Measurements from ENCODE around the gene CTNNA2.
"Not testable (repeated sequence)": the region's sequence is repeated elsewhere in the genome, so short reads cannot be mapped to it uniquely, and the experiment has no call there.

The CTNNA2 gene

DNA sequence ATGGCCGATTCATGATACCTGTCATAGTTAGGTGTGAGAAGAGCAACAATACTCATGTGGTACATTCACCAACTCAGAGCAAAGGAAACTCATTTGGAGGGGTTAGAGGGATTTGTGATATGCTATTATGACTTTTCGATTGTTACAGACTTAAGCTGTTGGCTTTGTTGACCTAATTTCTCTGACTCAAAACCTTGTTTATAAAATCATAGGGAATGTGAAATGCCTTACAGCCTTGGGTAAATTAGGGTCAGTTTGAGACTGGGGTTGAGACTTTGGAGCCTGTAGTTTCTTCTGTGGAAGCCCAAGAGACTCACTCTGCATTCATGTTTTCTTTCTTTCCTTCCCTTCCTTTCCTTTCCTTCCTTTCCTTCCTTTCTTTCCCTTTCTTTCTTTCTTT lies 529.8 kb downstream of the CTNNA2 start:
- DNase-seq, result no peak

DNA sequence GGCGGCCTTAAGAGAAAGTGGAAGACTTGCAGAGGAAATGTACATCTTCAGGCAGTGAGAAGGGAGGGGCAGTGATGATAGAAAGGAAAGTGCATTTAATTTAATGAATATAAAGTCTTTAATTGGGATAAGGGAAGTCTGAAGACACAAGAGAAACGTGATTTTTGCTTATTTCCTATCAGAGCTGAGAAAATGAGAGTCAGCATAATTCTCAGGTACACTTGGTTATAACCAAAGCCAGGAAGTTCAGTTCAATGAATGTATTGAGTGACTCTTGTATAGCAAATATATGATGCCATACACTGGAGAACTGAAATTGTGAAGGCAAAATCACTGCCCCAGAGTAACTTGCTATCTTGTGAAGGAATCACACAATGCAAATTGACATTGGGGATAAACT lies 535.4 kb downstream of the CTNNA2 start:
- DNase-seq, result no peak

DNA sequence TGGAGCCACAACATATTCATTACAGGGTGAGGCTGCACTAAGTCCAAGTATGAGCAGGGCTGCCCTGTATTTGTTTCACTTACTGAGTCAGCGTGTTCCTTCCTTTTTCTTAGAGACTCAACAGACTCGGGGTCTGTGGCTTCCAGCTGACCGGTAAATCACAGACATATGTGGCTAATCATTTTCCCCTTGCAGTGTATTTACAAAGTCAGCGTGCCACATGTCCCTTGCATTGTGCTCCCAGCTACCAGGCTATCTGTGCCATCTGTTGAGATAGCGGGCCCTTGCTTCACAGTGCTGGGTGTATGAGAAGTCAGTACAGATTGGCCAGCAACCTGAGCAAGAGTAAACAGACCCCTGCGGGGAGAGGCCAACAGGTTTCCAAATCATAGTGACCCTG lies 537.4 kb downstream of the CTNNA2 start:
- no peak for DNase-seq

DNA sequence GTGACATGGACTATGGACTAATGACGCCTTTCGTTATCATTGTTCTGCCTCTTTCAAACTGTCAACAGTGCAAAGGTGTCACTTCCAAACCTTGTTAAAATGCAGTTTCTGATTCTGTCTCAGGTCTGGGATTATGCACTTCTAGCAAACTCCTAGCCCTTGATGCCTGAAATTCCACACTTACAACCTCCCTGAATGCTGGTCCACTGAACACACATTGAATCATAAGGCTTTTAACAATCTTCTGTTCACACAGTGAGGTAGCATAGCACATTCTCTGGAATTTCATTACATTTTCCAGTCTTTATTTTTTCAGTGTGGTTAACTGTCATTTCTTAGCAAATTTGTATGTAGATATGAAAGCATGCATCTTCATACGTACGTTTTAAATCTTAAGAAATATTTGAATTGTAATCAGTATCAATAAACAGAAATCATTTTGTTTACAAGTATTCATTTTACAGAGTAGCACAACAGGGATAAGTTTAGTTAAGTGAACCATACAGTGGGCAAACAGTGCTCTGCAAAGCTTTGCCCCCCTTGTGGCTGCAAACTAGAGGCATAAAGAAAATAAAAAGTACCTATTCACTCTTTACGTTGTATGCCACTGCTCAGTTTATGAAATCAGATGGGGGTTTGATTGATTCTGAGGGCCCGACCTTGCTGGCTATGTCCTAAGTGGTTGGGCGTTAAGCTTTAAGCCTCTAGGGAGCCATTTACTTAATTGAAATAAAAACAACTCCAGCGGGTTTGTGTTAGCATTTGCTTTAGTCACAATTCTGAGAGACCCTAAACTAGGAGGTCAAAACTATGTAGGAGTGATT lies 540.9 kb downstream of the CTNNA2 start:
- no peak for DNase-seq

DNA sequence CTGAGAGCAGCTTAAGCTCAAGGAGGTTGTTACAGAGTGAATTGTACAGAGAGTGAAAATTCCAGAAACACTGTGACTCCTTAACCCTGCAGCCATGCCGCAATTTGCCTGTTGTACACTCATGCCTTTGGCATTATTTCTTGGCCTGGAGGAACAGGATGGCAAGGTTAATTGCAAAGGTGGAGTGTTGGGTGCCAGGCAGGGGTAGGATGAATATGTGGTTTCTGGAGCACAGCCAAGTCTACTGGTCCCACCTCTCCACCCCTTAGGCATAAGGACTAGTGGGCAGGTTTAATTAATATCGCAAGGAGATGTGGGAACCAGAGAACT lies 541.5 kb downstream of the CTNNA2 start:
- no peak for DNase-seq

DNA sequence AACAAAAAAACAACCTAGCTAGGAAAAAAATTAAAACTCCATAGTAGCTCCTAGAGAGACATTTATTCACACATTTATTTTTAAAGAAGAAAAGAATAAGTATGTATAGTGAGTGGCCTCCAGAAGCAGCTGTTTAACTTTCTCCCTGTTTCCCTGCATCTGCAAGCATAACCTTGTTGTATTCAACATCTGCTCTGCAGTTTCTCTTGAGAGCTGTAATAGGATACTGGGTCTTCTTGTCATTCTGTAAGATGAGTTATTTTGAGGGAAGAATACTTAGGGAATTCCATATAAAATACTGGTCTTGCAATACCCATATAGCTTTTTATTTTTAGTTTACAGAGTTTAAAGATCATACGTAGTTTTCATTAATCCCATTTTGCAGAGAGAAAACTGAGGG lies 545.1 kb downstream of the CTNNA2 start:
- no peak for DNase-seq

DNA sequence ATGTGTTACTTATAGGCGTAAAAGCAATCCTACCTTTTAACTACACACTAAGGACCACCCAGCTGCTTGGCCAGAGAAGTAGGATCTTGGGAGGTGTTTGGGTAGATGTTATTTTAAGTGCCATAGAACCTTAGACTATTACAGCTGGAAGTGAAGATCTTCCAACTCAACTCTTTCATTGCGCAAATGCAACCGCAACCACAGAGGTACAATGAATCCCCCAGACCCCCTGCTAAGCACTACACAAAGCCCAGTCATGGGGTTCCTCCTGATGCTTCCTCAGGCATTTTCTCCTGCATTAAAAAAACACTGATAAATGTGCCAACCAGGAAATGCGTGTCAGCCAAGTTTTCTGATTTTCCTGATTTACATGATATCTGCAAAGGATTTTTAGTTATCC lies 545.7 kb downstream of the CTNNA2 start:
- no peak for DNase-seq

DNA sequence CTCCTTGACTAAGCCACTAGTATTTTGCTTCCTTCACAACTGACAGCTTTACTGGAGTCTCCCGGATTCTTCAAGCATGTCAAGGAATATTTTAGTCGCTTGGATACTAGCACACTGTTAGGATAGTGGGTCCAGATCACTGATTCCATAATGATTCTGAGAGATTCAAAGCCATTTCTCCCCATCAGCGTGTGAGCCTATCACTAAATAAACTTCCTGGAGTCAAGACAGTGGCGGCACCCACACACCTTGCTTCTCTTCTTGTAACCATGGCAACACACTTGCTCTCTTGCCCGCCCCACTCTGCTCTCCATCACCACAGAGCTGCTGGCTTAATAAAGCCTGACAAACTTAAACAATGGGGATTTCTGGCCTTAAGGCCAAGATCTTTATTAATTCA lies 546.6 kb downstream of the CTNNA2 start:
- DNase-seq, result no peak

DNA sequence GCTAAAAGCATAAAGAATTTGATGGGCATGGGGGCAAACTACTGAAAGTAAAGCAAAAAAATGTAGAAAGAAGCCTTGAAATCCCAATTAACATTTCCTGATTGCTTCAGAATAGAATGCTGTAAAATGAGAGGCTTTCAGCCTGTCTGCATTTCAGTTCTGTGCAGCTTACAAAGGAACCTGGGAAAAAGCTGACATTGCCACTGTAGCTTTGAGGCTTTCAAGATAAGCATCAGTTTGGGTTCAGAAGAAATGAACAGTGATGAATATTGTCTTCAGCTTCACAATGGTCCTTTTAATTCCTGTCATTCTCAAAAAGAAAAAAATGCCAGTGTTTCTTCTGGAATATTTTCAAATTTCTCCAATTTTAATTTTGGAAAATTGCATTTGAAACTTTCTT lies 549.0 kb downstream of the CTNNA2 start:
- no peak for DNase-seq

DNA sequence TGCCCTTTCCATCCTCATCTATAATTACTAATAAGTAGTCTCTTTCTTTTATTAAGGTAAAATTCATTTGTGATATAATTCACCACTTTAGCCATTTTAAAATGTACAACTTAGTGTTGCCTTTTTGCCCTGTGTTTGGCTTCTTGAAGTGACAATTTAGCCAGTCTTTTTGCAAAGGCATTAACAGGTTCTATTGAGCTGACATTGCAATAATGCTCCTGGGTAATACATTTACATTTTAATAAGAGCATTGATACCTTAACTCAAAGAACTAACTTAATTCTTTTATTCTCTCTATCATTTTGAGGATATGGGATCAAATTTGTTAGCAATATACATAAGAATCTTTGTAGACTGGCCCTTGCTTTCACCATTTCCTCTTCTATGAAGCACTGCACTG lies 549.4 kb downstream of the CTNNA2 start:
- DNase-seq, result no peak

DNA sequence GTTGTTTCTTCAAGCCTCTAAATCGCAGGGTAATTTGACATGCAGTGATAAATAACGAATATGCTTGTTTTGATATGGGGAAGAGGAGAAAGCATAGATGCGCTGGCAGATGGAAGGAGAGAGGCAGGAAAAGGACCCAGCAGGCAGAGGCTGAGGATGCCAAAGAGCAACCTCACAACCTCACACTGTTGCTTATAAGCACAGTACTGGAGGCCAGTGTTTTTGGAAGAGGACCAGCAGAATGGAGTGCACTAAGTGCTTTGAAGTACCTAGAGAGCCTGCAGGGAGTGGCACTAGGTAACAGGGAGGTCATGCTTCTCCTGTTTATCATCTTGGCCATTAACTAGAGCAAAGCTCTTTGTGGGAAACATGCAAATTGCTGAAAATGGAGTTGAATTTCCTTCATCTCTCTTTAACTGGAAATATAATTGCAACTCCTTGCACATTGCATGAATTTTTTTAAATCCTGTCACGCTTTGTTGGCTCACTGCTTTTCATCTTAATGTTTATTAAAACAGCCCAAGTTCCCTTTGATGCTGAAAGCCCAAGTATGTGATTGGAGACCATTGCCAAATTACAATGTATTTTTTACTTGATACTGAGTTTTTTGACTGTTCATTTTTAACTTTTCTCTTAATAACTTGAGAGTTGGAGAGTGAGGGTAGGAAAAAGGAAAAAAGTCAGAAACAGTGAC lies 555.3 kb downstream of the CTNNA2 start:
- DNase-seq, result no peak

DNA sequence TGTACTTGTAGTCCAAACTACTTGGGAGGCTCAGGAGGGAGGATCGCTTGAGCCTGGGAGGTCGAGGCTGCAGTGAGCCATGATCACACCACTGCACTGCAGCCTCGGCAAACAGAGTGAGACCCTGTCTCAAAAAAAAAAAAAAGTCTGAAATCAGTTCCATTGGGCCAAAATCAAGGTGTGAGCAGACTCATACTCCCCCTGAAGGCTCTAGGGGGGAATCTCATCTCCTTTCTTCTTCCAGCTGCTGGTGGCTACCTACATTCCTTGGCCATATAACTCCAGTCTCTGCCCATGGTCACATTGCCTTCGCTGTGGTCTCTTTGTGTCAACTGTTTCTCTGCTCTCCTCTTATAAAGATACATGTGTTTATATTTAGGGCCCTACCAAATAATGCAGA lies 557.7 kb downstream of the CTNNA2 start:
- no peak for DNase-seq

DNA sequence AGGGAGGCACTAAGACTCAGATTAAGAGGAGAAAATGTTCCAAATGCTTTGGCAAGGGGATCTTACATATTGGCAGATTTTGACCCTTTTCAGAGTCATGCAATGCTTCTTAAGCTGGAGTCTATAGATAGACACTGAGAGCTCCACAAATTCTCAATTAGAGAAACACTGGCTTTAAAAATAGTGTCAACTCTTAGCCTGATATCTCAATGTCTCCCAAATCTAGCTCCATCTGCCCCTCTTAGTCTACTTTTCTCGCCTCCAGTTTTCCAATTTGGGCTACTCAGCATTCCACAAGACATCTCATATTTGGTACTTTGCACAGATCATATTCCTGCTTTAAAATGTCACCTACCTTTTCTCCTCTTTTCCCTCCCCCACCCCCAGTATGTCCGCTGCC lies 559.1 kb downstream of the CTNNA2 start:
- no peak for DNase-seq

DNA sequence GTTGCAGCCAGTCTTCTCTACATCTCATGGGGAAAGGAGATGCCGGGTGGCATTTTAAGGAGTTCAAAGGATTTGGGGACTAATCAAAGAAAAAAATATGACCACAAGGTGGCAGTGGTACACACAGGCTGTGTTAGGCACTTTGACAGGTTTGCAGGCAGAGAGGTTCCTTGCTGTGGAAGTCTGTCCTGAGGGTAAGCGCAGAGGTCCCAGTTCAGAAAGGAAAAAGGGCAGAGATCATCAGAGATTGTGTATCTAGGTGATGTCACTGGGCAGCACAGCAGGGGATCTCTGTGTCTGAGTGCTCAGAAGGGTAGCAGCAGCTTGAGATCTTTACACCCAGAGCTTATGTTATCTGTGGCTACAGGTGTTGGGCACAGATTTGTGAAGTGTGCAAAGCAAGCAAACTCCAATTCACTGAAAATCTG lies 560.3 kb downstream of the CTNNA2 start:
- DNase-seq, result peak; percentile 1

DNA sequence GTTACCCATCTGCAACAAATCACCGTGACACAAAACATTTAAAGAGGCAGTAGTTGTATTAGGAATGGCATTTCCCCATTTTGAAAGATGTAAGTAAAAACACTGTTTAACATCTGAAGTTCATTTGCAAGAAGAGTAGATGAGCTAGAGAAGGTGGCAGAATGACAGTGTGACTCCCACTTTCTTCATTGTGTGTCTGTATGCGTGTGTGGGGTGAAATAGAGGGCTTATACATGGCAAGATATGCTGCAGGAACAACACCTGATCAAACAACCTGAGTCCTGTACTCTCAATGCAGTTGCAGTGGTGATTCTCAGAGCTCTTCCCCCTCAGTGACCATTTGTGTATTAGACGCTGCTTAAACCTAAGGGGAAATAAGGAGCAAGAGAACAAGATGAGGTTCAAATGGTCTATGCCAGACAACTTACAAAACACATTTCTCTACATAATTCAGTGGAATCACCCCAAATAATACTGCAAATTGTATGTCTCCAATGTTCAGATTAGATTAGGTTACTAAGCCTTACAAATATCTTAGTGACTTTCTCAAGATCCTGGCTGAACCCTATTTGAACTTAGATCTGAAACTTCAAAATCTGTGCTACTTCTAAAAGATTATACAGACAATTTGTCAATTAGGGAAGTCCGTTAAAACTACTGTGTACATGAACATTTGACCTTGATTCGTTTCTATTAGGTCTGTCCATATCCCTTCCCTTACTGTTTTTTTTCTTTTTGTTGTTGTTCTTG lies 561.6 kb downstream of the CTNNA2 start:
- no peak for DNase-seq

DNA sequence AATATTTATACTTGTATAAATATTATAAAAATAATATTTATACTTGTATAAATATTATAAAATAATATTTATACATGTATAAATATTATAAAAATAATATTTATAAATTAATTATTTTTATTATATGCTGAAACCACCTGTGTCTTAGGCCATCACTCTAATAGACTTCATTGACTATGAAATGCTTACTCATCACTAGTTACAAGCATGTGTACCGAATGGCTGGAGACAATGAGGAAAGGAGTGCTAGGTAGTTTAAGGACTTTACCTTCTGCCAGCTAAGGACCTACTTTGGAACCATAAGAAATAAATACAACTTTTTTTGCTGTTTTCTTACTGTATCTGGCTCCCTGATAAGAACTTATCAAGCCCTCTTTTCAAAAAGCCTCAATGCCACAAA lies 562.9 kb downstream of the CTNNA2 start:
- no peak for DNase-seq

DNA sequence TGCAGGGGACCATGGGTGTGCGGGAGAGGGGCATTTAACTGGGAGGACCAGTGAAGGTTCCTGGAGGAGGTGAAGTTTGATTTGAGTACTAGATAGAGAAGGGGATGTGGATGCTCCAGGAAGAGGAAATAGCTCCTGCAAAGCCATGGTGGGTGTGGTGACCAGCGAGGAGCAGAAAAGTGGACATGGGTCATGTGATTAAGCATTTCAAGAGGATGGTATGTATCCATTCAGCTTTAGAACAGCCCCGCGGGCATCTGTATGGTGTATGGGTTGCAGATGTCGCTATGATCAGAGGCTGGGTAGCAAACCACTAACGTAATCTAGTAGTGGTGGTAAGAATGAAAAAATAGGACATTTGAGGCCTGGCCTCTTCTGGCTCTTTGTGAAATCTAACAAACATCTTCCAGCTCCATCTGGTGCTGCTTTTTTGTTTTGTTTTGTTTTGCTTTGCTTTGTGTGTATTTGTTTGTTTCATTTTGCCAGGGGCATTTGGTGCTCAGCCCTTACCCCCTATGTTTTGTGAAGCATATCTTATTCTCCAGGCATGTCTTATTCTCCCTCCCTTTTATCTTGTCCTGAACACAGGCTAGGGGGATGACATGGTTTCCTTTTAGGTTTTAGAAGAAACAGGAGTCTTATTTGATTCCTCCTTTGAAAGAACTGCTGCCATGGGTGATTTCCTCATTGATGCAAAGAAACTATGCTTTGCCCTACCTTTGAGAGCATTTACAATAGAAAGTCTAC lies 565.6 kb downstream of the CTNNA2 start:
- no peak for DNase-seq

DNA sequence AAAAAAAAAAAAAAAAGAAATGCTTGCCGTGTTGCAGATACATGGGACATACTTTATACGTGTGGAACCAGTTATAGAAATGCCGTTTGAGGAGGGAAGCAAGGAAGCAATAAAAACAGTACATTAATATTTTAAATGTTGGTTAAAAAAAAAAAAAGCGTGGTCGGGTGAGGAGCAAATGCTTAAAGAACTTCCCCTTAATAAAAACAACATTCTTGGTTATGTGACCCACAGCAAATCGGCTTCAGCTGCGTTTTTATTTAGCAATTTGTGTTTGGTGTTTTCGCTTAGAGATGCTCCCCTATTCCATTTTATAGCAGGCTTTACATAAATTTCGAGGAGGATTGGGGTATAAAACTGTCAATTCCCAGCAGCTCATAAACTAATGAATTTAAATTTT lies 568.1 kb downstream of the CTNNA2 start:
- no peak for DNase-seq

DNA sequence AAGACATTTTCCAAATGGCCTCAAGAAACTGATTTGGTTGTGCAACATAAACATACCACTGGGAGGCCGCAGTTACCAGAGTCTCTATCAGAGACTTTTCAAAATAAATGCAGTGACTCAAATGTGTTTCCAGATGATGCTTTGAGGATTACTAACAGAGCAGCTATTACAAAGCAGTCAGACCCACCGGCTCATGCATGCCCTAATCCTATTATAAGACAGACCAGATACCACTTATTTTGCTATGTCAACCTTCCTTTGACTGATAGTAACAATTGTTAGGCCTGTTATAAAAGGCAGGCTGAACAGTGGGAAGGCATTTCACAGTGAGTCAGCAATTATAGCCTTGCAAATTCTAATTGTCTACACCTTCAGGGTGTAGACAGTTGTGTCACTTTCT lies 574.0 kb downstream of the CTNNA2 start:
- no peak for DNase-seq

DNA sequence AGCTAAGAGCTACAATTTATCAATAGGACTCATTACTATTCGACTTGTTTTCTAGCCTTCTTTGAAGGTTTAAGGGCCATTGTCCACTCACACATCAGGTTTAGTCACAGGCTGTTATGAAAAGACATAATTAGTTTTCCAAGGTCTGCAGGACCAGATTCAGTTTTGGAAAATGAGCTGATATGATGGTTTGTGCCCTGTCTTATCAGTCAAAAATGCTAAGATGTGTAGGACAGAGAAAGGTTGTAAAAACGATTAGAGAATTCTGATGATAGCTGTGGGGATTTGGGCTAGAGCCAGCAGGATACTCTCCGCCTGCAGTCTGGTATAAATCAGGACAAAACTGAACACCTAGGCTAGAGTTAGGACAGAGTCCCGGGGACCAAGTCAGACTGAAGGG lies 578.4 kb downstream of the CTNNA2 start:
- no peak for DNase-seq

DNA sequence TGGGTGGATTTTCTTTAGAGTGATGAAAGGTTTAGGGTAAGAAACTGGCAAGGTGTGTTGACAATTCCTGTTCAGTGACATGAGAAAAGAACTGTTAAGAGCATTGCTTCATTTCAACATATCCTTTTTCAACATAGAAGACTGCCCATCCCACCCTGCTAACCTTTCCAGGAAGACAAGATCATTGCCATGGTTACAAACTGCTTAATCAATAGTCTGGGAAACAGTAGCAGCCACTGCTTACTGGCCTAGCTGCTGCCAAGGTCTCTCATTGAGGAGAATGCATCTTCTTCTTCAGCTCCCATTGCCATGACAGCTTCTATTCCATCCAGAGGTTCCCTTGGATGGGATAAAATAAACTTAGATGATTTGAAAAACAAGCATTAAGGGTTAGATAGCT lies 579.6 kb downstream of the CTNNA2 start:
- no peak for DNase-seq

DNA sequence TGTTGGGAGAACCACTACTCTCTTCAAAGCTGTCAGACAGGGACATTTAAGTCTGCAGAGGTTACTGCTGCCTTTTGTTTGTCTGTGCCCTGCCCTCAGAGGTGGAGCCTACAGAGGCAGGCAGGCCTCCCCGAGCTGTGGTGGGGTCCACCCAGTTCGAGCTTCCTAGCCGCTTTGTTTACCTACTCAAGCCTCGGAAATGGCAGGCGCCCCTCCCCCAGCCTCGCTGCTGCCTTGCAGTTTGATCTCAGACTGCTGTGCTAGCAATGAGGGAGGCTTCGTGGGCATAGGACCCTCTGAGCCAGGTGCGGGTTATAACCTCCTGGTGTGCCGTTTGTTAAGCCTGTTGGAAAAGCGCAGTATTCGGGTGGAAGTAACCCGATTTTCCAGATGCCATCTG lies 585.7 kb downstream of the CTNNA2 start:
- DNase-seq, result not testable (repeated sequence)

DNA sequence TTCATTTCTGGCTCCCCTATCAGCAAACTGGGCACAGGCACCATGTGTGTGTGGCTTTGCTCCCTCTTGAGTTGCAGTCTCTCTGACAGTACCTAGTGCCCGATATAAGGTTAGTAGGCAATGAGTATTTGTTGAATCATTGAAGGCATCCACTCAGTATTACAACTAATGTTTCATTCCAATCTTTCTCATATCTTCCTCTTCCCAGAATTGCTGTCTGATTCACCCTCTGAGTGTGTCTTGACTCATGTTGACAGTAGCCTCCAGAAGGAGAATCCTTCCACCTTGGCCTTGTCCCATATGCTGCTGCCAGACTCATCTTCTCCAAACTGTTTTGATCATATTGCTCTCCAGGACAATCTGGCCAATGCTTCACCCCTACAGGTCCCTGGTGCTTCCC lies 589.2 kb downstream of the CTNNA2 start:
- DNase-seq, result no peak

Measured in COR-L47 (cell line).